Upper lobe of right lung (tissue), 1 donor: ENCODE data around the gene ARHGAP44. TPM values are rescaled to one million over a fixed set of nuclear protein-coding genes. Genes with fewer than 3 reads are reported as not detected.

Experiments
- ATAC-seq: fragments of 200-7000 bp; cut with Tn5 transposase; one replicate; pipeline ENCODE4 v1.9.1; 2020; ENCODE audit warnings: mild to moderate bottlenecking, moderate library complexity
- DNase-seq: peaks from one replicate; pipeline ENCODE4 v3.0.0-alpha.2; 2020
- H3K27ac ChIP-seq: fragments of 200-600 bp; one replicate; pipeline ENCODE4 v1.8.0; 2022
- H3K27me3 ChIP-seq: fragments of 200-600 bp; one replicate; pipeline ENCODE4 v1.8.0; 2022; ENCODE audit warnings: mild to moderate bottlenecking
- H3K36me3 ChIP-seq: fragments of 200-600 bp; one replicate; pipeline ENCODE4 v1.8.0; 2022
- H3K4me1 ChIP-seq: fragments of 200-600 bp; one replicate; pipeline ENCODE4 v1.8.0; 2022
- H3K4me3 ChIP-seq: fragments of 200-600 bp; one replicate; pipeline ENCODE4 v1.8.0; 2022; ENCODE audit warnings: mild to moderate bottlenecking
- H3K9me3 ChIP-seq: fragments of 200-600 bp; one replicate; pipeline ENCODE4 v1.8.0; 2022
- intact Hi-C: fragments of 100-400 bp; cut with DNase I; formaldehyde crosslinking; loops from one replicate; pipeline ENCODE4 v1.11.0; 2022
- total RNA-seq: library from RNA; stranded (reverse); fragmentation: NEBNext Ultra II Directional; extraction: Animal tissue kit (Norgen Biotek cat#: 25700); gene quantifications from one replicate; pipeline ENCODE4 v1.2.1, GENCODE V29; 2021
- TF ChIP-seq, protein P1 (sequence below): fragments of 200-600 bp; IDR thresholded peaks from one replicate; pipeline ENCODE4 v1.8.0; 2022; ENCODE audit warnings: antibody characterized with exemption
- donor health status: DM: no; HTN: yes; CAD: no; lungs with severe emphysema.

Gene ARHGAP44
- total RNA-seq, 1 donor from 2014 or later = 41.2 TPM

DNA sequence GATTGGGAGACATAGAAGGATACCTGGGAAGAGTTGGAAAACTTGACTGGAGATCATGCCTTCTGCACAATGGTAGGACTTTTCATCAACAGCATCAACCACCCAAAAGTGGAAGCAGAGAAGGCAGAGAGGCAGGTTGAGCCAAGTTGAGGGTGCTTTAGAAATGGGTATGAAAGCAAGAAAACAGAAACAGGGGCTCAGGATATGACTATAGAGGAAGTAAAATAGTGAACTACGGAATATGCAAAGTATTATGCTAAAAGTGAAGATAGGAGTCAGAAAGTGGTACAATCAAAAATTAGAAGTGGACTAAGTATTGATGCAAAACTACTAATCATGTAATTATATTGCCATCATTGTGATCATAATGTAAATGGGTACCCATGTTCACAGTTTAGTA is 16.1 kb upstream of the ARHGAP44 start:
- intact Hi-C loops = no loop called here
- H3K4me3 ChIP-seq = no peak overlapping the region

DNA sequence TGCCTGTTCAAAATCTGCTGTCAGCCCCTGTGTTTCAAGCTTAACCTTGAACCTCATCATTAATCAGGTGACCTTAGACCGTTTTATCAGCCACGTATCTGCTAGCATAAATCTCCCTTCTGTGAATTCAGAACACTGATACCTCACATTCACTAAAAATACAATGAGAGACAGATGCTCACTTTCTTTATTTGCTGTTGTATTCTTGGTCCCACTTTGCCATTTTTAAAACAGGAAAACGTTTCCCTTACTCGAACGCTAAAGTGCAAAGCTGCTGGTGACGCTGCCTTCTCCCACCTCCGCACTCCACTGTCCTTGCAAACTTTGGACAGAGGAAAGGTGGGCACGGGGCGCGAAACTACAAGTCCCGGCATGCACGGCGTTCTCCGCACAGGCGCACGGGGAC is 220 bp upstream of the ARHGAP44 start:
- ATAC-seq (no peak), DNase-seq (no peak)
- intact Hi-C loops = no loop called here
- H3K36me3 ChIP-seq = no peaks in the 10 kb centered on the region
- TF ChIP-seq, protein P1, sequence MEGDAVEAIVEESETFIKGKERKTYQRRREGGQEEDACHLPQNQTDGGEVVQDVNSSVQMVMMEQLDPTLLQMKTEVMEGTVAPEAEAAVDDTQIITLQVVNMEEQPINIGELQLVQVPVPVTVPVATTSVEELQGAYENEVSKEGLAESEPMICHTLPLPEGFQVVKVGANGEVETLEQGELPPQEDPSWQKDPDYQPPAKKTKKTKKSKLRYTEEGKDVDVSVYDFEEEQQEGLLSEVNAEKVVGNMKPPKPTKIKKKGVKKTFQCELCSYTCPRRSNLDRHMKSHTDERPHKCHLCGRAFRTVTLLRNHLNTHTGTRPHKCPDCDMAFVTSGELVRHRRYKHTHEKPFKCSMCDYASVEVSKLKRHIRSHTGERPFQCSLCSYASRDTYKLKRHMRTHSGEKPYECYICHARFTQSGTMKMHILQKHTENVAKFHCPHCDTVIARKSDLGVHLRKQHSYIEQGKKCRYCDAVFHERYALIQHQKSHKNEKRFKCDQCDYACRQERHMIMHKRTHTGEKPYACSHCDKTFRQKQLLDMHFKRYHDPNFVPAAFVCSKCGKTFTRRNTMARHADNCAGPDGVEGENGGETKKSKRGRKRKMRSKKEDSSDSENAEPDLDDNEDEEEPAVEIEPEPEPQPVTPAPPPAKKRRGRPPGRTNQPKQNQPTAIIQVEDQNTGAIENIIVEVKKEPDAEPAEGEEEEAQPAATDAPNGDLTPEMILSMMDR = no peak
- no peaks in the 10 kb centered on the region for H3K9me3 ChIP-seq
- H3K4me1 ChIP-seq = peaks cover 4% of the 10 kb centered on the region
- peak overlapping the region; percentile 62 for H3K4me3 ChIP-seq
- peaks cover 7% of the 10 kb centered on the region for H3K27me3 ChIP-seq
- no peak overlapping the region for H3K27ac ChIP-seq

More for the DNA sequence above, 16.1 kb upstream of the ARHGAP44 start:
- no peak for DNase-seq
- H3K9me3 ChIP-seq = no peaks in the 10 kb centered on the region
- TF ChIP-seq, protein P1 = no peak
- no peaks in the 10 kb centered on the region for H3K27me3 ChIP-seq
- no peak for ATAC-seq
- no peak overlapping the region for H3K27ac ChIP-seq
- H3K36me3 ChIP-seq = no peaks in the 10 kb centered on the region
- H3K4me1 ChIP-seq = no peaks in the 10 kb centered on the region

DNA sequence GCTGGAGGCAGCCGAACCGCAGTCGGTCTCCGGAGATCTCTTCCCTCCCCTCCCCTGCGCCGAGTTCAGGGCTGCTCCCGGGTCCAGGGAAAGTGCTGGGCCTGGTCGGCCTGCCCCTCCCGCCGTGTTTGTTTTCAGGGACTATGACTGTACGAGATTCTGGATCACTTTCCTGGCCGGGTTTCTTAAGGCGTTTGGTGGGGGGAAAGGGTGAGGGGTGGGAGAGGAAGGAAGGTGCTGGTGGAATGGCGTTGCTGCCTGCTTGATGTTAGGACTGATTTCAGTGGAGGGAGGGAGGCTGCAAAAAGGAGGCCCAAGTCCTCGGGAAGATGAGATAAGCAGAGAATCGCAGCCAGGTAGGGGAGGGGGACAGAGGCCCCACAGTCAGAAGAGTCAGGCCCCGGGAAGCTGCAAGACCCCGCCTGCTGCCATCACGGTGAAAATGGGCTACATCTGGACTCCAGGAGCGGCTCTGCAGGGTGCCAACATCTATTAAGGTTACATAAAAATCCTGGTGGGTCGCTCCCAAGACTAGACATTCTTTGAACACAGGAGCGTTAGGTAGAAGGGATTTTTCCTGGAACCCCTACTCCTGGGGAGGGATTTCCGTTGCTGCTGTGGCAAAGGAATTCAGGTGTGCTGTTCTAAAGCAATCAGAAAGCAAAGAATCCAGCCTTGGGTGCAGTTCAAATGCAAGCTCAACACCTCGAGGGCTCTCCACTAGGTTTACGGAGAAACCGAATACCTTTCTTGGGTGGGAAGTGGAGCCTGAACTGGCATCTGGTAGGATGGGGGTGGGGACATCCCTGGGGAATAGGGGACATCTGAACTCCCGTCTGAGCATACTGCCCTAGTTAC is 1.2 kb downstream of the ARHGAP44 start:
- H3K27ac ChIP-seq = peak overlapping the region; percentile 55
- TF ChIP-seq, protein P1 = no peak
- H3K4me3 ChIP-seq = peak overlapping the region; percentile 62
- peaks cover 4% of the 10 kb centered on the region for H3K4me1 ChIP-seq
- H3K9me3 ChIP-seq = no peaks in the 10 kb centered on the region
- intact Hi-C loops = no loop called here
- peak; percentile 80 for ATAC-seq
- no peak for DNase-seq
- no peaks in the 10 kb centered on the region for H3K36me3 ChIP-seq
- peaks cover 7% of the 10 kb centered on the region for H3K27me3 ChIP-seq

DNA sequence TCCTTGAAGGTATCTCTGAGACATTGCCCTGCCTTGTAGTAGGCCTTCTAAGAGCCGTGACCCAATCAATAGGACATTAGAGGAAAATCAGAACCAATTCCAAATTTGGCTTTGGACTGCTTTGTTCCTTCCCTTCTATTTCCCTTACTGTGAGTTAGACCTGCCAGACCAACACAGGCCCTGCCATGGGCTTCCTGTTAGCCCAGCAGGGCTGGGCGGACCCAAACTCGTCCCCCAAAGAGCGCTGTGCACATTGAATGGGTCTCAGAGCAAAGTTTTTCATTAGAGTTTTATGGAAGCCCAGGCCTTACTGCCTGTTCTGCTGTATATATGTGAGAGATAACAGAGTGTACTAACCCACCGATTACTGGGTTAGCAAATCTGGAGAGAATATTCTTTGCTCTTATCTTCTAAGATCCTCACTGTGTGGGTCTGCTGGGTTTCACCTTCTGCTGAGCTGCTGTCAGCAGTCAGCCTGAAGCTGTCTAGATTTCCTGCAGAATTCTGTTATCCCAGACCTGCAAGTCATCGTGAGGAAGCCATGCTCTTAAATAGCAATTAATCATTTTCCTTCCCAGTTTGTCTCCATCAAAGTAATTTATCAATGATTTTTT is 5.7 kb downstream of the ARHGAP44 start:
- Histone ChIP-seq H3K9me3 (peaks cover 7% of the 10 kb centered on the region), H3K27ac (no peak overlapping the region), H3K36me3 (no peaks in the 10 kb centered on the region), H3K4me3 (no peak overlapping the region), H3K4me1 (no peaks in the 10 kb centered on the region), H3K27me3 (peaks cover 3% of the 10 kb centered on the region)
- ATAC-seq (no peak), DNase-seq (no peak)
- TF ChIP-seq, protein P1 = no peak
- intact Hi-C loops = no loop called here

DNA sequence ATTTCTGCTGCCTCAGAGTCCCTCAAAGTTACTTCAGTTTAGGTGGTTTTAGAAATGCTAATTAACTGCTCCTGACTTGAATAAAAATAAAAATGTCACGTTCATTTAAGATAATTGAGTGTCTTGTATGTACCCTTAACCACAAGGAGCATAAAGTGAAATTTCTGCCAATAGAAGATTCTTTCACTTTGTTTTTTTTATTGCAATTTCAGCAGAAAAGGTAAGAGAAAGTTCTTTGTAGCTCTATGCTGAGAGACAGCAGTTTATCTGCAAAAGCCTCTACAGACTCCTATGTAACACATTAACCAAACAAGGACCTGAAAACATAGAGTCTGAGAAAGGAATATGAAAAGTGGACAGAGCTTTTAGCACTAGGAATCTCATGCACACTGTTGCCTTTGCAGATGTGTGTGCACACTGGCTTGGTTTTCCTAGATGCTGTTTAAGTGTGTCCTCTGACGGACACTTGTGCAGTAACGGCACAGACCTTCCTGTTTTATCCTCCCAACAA is 11.6 kb downstream of the ARHGAP44 start:
- Histone ChIP-seq H3K4me3 (no peak overlapping the region), H3K4me1 (peaks cover 5% of the 10 kb centered on the region), H3K9me3 (peaks cover 7% of the 10 kb centered on the region), H3K27me3 (no peaks in the 10 kb centered on the region), H3K36me3 (no peaks in the 10 kb centered on the region), H3K27ac (no peak overlapping the region)
- DNase-seq (no peak), ATAC-seq (no peak)
- TF ChIP-seq, protein P1 = no peak
- intact Hi-C loops = no loop called here
